SJSA1 (cell line): ENCODE data around the gene LOXHD1. TPM values are rescaled to one million over a fixed set of nuclear protein-coding genes. Genes with fewer than 3 reads are reported as not detected.

Experiments used
- DNase-seq, 2 experiments: peaks; one replicate each; pipeline ENCODE4 v3.0.0-alpha.2; 2015 to 2020; ENCODE audit warnings: low spot score in 2 of 2, low read depth in 1 of 2
- H3K27ac ChIP-seq: fragments of 250-450 bp; sonication (Bioruptor Pico); 2 replicates; pipeline ENCODE4 v1.5.1; 2020; ENCODE audit warnings: mild to moderate bottlenecking, moderate library complexity
- H3K27me3 ChIP-seq: fragments of 250-450 bp; sonication (Bioruptor Pico); replicated peaks from 2 replicates; pipeline ENCODE4 v1.5.1; 2020; ENCODE audit warnings: mild to moderate bottlenecking, moderate library complexity
- H3K36me3 ChIP-seq: fragments of 250-450 bp; sonication (Bioruptor Pico); 2 replicates; pipeline ENCODE4 v1.5.1; 2020; ENCODE audit warnings: mild to moderate bottlenecking
- H3K4me1 ChIP-seq: fragments of 250-450 bp; sonication (Bioruptor Pico); replicated peaks from 2 replicates; pipeline ENCODE4 v1.6.1; 2021; ENCODE audit warnings: mild to moderate bottlenecking
- H3K4me3 ChIP-seq: fragments of 250-450 bp; sonication (Bioruptor Pico); 2 replicates; pipeline ENCODE4 v1.5.1; 2020; ENCODE audit warnings: mild to moderate bottlenecking
- H3K9me3 ChIP-seq: fragments of 250-450 bp; sonication (Bioruptor Pico); replicated peaks from 2 replicates; pipeline ENCODE4 v1.5.1; 2020; ENCODE audit warnings: mild to moderate bottlenecking
- total RNA-seq: library from RNA; depleted of rRNA; stranded (reverse); fragments of >200 nt; shearing (Covaris generic); gene quantifications from 2 replicates; pipeline ENCODE4 v1.2.3, GENCODE V29; 2014

Gene LOXHD1
- total RNA-seq, 1 experiment from 2014 or later, result not detected

- Histone ChIP-seq H3K27me3 (no peaks in the 10 kb centered on the region), H3K36me3 (no peaks in the 10 kb centered on the region), H3K4me3 (no peak overlapping the region), H3K27ac (no peak overlapping the region), H3K9me3 (no peaks in the 10 kb centered on the region), H3K4me1 (peaks cover 6% of the 10 kb centered on the region)
- DNase-seq, result no peak
Observed at GRCh38 chr18:46628206-46628605, 28.8 kb downstream of the LOXHD1 start.

- DNase-seq, result no peak
- Histone ChIP-seq H3K4me3 (no peak overlapping the region), H3K4me1 (peaks cover 9% of the 10 kb centered on the region), H3K27me3 (no peaks in the 10 kb centered on the region), H3K9me3 (no peaks in the 10 kb centered on the region), H3K27ac (no peak overlapping the region), H3K36me3 (no peaks in the 10 kb centered on the region)
Observed at GRCh38 chr18:46627136-46627535, 29.9 kb downstream of the LOXHD1 start.

- no peaks in the 10 kb centered on the region for H3K9me3 ChIP-seq
- peaks cover 9% of the 10 kb centered on the region for H3K4me1 ChIP-seq
- DNase-seq, result no peak
- H3K27ac ChIP-seq, result no peak overlapping the region
- H3K4me3 ChIP-seq, result no peak overlapping the region
- H3K27me3 ChIP-seq, result no peaks in the 10 kb centered on the region
- no peaks in the 10 kb centered on the region for H3K36me3 ChIP-seq
Observed at GRCh38 chr18:46625069-46625468, 32.0 kb downstream of the LOXHD1 start.

GRCh38 chr18:46624127-46624526 lies 32.9 kb downstream of the LOXHD1 start:
- Histone ChIP-seq H3K4me1 (peaks cover 9% of the 10 kb centered on the region), H3K9me3 (no peaks in the 10 kb centered on the region), H3K4me3 (no peak overlapping the region), H3K27me3 (no peaks in the 10 kb centered on the region), H3K36me3 (no peaks in the 10 kb centered on the region), H3K27ac (no peak overlapping the region)
- no peak for DNase-seq

- Histone ChIP-seq H3K27ac (no peak overlapping the region), H3K4me3 (no peak overlapping the region), H3K27me3 (no peaks in the 10 kb centered on the region), H3K36me3 (no peaks in the 10 kb centered on the region), H3K4me1 (peaks cover 9% of the 10 kb centered on the region), H3K9me3 (no peaks in the 10 kb centered on the region)
- DNase-seq, result peak in 1 of 2 experiments; percentile 51
Observed at GRCh38 chr18:46623541-46623940, 33.5 kb downstream of the LOXHD1 start.

GRCh38 chr18:46622999-46623398 lies 34.0 kb downstream of the LOXHD1 start:
- no peak for DNase-seq

GRCh38 chr18:46622451-46622850 lies 34.6 kb downstream of the LOXHD1 start:
- Histone ChIP-seq H3K4me1 (peaks cover 9% of the 10 kb centered on the region), H3K36me3 (no peaks in the 10 kb centered on the region), H3K27ac (no peak overlapping the region), H3K27me3 (no peaks in the 10 kb centered on the region), H3K4me3 (no peak overlapping the region), H3K9me3 (no peaks in the 10 kb centered on the region)
- no peak for DNase-seq

More at GRCh38 chr18:46622999-46623398, 34.0 kb downstream of the LOXHD1 start:
- no peaks in the 10 kb centered on the region for H3K9me3 ChIP-seq
- no peak overlapping the region for H3K27ac ChIP-seq
- H3K4me3 ChIP-seq, result no peak overlapping the region
- peaks cover 9% of the 10 kb centered on the region for H3K4me1 ChIP-seq
- H3K27me3 ChIP-seq, result no peaks in the 10 kb centered on the region
- H3K36me3 ChIP-seq, result no peaks in the 10 kb centered on the region

GRCh38 chr18:46621871-46622270 lies 35.1 kb downstream of the LOXHD1 start:
- Histone ChIP-seq H3K27ac (no peak overlapping the region), H3K36me3 (no peaks in the 10 kb centered on the region), H3K4me1 (peaks cover 9% of the 10 kb centered on the region), H3K27me3 (no peaks in the 10 kb centered on the region), H3K9me3 (no peaks in the 10 kb centered on the region), H3K4me3 (no peak overlapping the region)
- no peak for DNase-seq

- no peak for DNase-seq
- Histone ChIP-seq H3K27me3 (no peaks in the 10 kb centered on the region), H3K4me3 (no peak overlapping the region), H3K4me1 (peaks cover 9% of the 10 kb centered on the region), H3K9me3 (no peaks in the 10 kb centered on the region), H3K36me3 (no peaks in the 10 kb centered on the region), H3K27ac (no peak overlapping the region)
Observed at GRCh38 chr18:46621111-46621766, 35.8 kb downstream of the LOXHD1 start.

- no peaks in the 10 kb centered on the region for H3K9me3 ChIP-seq
- no peak overlapping the region for H3K4me3 ChIP-seq
- H3K4me1 ChIP-seq, result peaks cover 9% of the 10 kb centered on the region
- H3K36me3 ChIP-seq, result no peaks in the 10 kb centered on the region
- H3K27me3 ChIP-seq, result no peaks in the 10 kb centered on the region
- DNase-seq, result no peak
- H3K27ac ChIP-seq, result no peak overlapping the region
Observed at GRCh38 chr18:46619559-46619958, 37.5 kb downstream of the LOXHD1 start.

- H3K4me3 ChIP-seq, result no peak overlapping the region
- no peaks in the 10 kb centered on the region for H3K36me3 ChIP-seq
- no peak for DNase-seq
- no peak overlapping the region for H3K27ac ChIP-seq
- peaks cover 5% of the 10 kb centered on the region; the same call in 1 of the 2 replicates for H3K27me3 ChIP-seq
- no peaks in the 10 kb centered on the region for H3K4me1 ChIP-seq
- no peaks in the 10 kb centered on the region for H3K9me3 ChIP-seq
Observed at GRCh38 chr18:46615720-46616119, 41.3 kb downstream of the LOXHD1 start.

- Histone ChIP-seq H3K4me1 (no peaks in the 10 kb centered on the region), H3K27ac (no peak overlapping the region), H3K27me3 (peaks cover 21% of the 10 kb centered on the region), H3K36me3 (no peaks in the 10 kb centered on the region), H3K9me3 (no peaks in the 10 kb centered on the region), H3K4me3 (no peak overlapping the region)
- no peak for DNase-seq
Observed at GRCh38 chr18:46609048-46609447, 48.0 kb downstream of the LOXHD1 start.

- H3K9me3 ChIP-seq, result no peaks in the 10 kb centered on the region
- H3K4me3 ChIP-seq, result no peak overlapping the region
- H3K36me3 ChIP-seq, result no peaks in the 10 kb centered on the region
- no peak for DNase-seq
- peaks cover 21% of the 10 kb centered on the region for H3K27me3 ChIP-seq
- no peaks in the 10 kb centered on the region for H3K4me1 ChIP-seq
- no peak overlapping the region for H3K27ac ChIP-seq
Observed at GRCh38 chr18:46607926-46608325, 49.1 kb downstream of the LOXHD1 start.

GRCh38 chr18:46601141-46601805 lies 55.7 kb downstream of the LOXHD1 start:
- H3K27ac ChIP-seq, result no peak overlapping the region
- H3K4me1 ChIP-seq, result no peaks in the 10 kb centered on the region
- no peak overlapping the region for H3K4me3 ChIP-seq
- H3K27me3 ChIP-seq, result peaks cover 9% of the 10 kb centered on the region
- H3K9me3 ChIP-seq, result no peaks in the 10 kb centered on the region
- DNase-seq, result no peak
- no peaks in the 10 kb centered on the region for H3K36me3 ChIP-seq
